CD4-positive, alpha-beta memory T cell (primary cell): ENCODE measurements around the gene TXNDC11. TPM values are rescaled to one million over a fixed set of nuclear protein-coding genes. Genes with fewer than 3 reads are reported as not detected.

ENCODE experiments used
- CTCF ChIA-PET: fragments of 350-600 bp; sonication (Branson Sonifier 250); formaldehyde crosslinking; loops from one replicate; lab custom pipeline; 2021; ENCODE audit warnings: inconsistent platforms; ENCODE audit not compliant: partially characterized antibody; lab: Charles Lee
- POLR2A ChIA-PET: fragments of 350-600 bp; sonication (Branson Sonifier 250); formaldehyde crosslinking; loops from one replicate; lab custom pipeline; 2021; ENCODE audit not compliant: partially characterized antibody; lab: Charles Lee
- DNase-seq, 5 donors: peaks; one replicate each; pipeline versions ENCODE4 v3.0.0 to v3.0.0-alpha.2; 2020 to 2022; ENCODE audit warnings: mixed read lengths in 1 of 5
- H3K27ac ChIP-seq: one replicate; pipeline ENCODE4 v1.7.0; 2013; ENCODE audit warnings: low read depth, low read length
- H3K27me3 ChIP-seq: 2 replicates; pipeline ENCODE4 v1.7.0; 2013; ENCODE audit warnings: mild to moderate bottlenecking, low read length, moderate library complexity; ENCODE audit not compliant: insufficient read depth
- H3K36me3 ChIP-seq: 2 replicates; pipeline ENCODE4 v1.7.0; 2013; ENCODE audit warnings: mild to moderate bottlenecking, low read length, moderate library complexity; ENCODE audit not compliant: insufficient read depth
- H3K4me1 ChIP-seq: 2 replicates; pipeline ENCODE4 v1.7.0; 2013; ENCODE audit warnings: mild to moderate bottlenecking, low read length, moderate library complexity; ENCODE audit not compliant: insufficient read depth
- H3K4me3 ChIP-seq, 2 donors: one replicate each; pipeline ENCODE4 v1.7.0; 2013; ENCODE audit warnings: low read length in 2 of 2, mild to moderate bottlenecking in 1 of 2
- H3K9me3 ChIP-seq, 2 donors: one replicate each; pipeline ENCODE4 v1.7.0; 2013; ENCODE audit warnings: low read length in 2 of 2, control low read depth in 1 of 2; ENCODE audit not compliant: control insufficient read depth in 1 of 2
- H3K27ac Mint-ChIP-seq, 7 donors: one replicate each; pipeline ENCODE4 v1.8.0; 2020 to 2021; ENCODE audit warnings: mixed read lengths in 7 of 7, mild to moderate bottlenecking in 6 of 7, inconsistent platforms in 3 of 7, moderate library complexity in 3 of 7
- H3K27me3 Mint-ChIP-seq, 2 donors: one replicate each; pipeline ENCODE4 v1.8.0; 2020 to 2021; ENCODE audit warnings: mixed read lengths in 2 of 2
- H3K36me3 Mint-ChIP-seq, 2 donors: one replicate each; pipeline ENCODE4 v1.8.0; 2020 to 2021; ENCODE audit warnings: mixed read lengths in 2 of 2, inconsistent platforms in 1 of 2, mild to moderate bottlenecking in 1 of 2
- H3K4me1 Mint-ChIP-seq, 4 donors: one replicate each; pipeline ENCODE4 v1.8.0; 2020 to 2021; ENCODE audit warnings: mixed read lengths in 4 of 4, mild to moderate bottlenecking in 1 of 4
- H3K4me3 Mint-ChIP-seq, 8 donors: one replicate each; pipeline ENCODE4 v1.8.0; 2020 to 2021; ENCODE audit warnings: mixed read lengths in 8 of 8, mild to moderate bottlenecking in 7 of 8, moderate library complexity in 6 of 8, inconsistent platforms in 3 of 8
- H3K9me3 Mint-ChIP-seq, 8 donors: one replicate each; pipeline ENCODE4 v1.8.0; 2020 to 2021; ENCODE audit warnings: mixed read lengths in 8 of 8, mild to moderate bottlenecking in 5 of 8, inconsistent platforms in 3 of 8, moderate library complexity in 1 of 8
- intact Hi-C: fragments of 100-400 bp; cut with micrococcal nuclease; formaldehyde crosslinking; loops from one replicate; pipeline ENCODE4 v1.15.1; 2023
- polyA plus RNA-seq, 2 donors: library from polyadenylated mRNA; unstranded; fragments of 300-500 nt; fragmentation: Illumina TruSeq; gene quantifications; one replicate each; pipeline ENCODE4 v1.2.3, GENCODE V29; 2021
- total RNA-seq, 2 experiments: library from RNA; stranded (reverse); gene quantifications; one replicate each; pipeline ENCODE4 v1.2.3, GENCODE V29; 2021

The TXNDC11 gene
- total and polyA plus RNA-seq, 4 experiments from 2014 or later = 51.7 to 62.6 (median 57.3) TPM

- DNase-seq = no peak
- H3K36me3 Mint-ChIP-seq = peaks cover 30 to 63% of the 10 kb centered on the region in 2 donors
- peaks cover 22 to 43% (median 23%) of the 10 kb centered on the region in 4 donors for H3K4me1 Mint-ChIP-seq
- no peak overlapping the region for H3K27ac Mint-ChIP-seq
- Histone ChIP-seq H3K27me3 (no peaks in the 10 kb centered on the region), H3K4me1 (peaks cover 5% of the 10 kb centered on the region), H3K4me3 (no peak overlapping the region), H3K9me3 (no peaks in the 10 kb centered on the region), H3K27ac (no peak overlapping the region), H3K36me3 (peaks cover 25% of the 10 kb centered on the region)
- no peaks in the 10 kb centered on the region for H3K27me3 Mint-ChIP-seq
- H3K9me3 Mint-ChIP-seq = no peaks in the 10 kb centered on the region
- H3K4me3 Mint-ChIP-seq = no peak overlapping the region
- ChIA-PET POLR2A (no interaction called here), CTCF (interaction anchor here (1.1 to 1.2 kb wide), 2 partner anchors 9 to 16 kb away, joined by 3 to 6 read pairs; no protein-coding TSS in a partner anchor)
- intact Hi-C loops = no loop called here
Measured at GRCh38 chr16:11705311-11706025, 37.2 kb downstream of the TXNDC11 start.

- no peaks in the 10 kb centered on the region for H3K27me3 ChIP-seq
- ChIA-PET POLR2A (interaction anchor here (1.7 kb wide), 1 partner anchor 11 kb away, joined by 3 read pairs; no protein-coding TSS in a partner anchor), CTCF (interaction anchor here (1.0 kb wide), 1 partner anchor 9 kb away, joined by 3 read pairs; no protein-coding TSS in a partner anchor)
- Mint-ChIP-seq H3K27ac (peak overlapping the region; percentile 29 to 88 (median 54)), H3K27me3 (no peaks in the 10 kb centered on the region), H3K4me3 (no peak overlapping the region), H3K4me1 (peaks cover 39 to 73% (median 45%) of the 10 kb centered on the region in 4 donors), H3K36me3 (peaks cover 47 to 78% of the 10 kb centered on the region in 2 donors), H3K9me3 (no peaks in the 10 kb centered on the region)
- H3K4me3 ChIP-seq = no peak overlapping the region
- H3K4me1 ChIP-seq = peaks cover 31% of the 10 kb centered on the region
- no peak for DNase-seq
- H3K36me3 ChIP-seq = peaks cover 40% of the 10 kb centered on the region
- H3K27ac ChIP-seq = no peak overlapping the region
- intact Hi-C loops = no loop called here
- no peaks in the 10 kb centered on the region for H3K9me3 ChIP-seq
Measured at GRCh38 chr16:11700264-11701029, 42.2 kb downstream of the TXNDC11 start.

GRCh38 chr16:11699234-11699894 lies 43.3 kb downstream of the TXNDC11 start:
- Mint-ChIP-seq H3K27me3 (no peaks in the 10 kb centered on the region), H3K36me3 (peaks cover 52 to 81% of the 10 kb centered on the region in 2 donors), H3K9me3 (no peaks in the 10 kb centered on the region), H3K4me3 (no peak overlapping the region), H3K27ac (peak overlapping the region in 6 of 7 donors; percentile 22 to 77 (median 54)), H3K4me1 (peaks cover 37 to 70% (median 43%) of the 10 kb centered on the region in 4 donors)
- no peaks in the 10 kb centered on the region for H3K27me3 ChIP-seq
- DNase-seq = no peak
- ChIA-PET CTCF (no interaction called here), POLR2A (interaction anchor here (1.7 kb wide), 1 partner anchor 10 kb away, joined by 3 read pairs; no protein-coding TSS in a partner anchor)
- intact Hi-C loops = no loop called here
- H3K9me3 ChIP-seq = no peaks in the 10 kb centered on the region
- peaks cover 31% of the 10 kb centered on the region for H3K4me1 ChIP-seq
- H3K4me3 ChIP-seq = no peak overlapping the region
- H3K36me3 ChIP-seq = peaks cover 48% of the 10 kb centered on the region
- H3K27ac ChIP-seq = no peak overlapping the region

DNA sequence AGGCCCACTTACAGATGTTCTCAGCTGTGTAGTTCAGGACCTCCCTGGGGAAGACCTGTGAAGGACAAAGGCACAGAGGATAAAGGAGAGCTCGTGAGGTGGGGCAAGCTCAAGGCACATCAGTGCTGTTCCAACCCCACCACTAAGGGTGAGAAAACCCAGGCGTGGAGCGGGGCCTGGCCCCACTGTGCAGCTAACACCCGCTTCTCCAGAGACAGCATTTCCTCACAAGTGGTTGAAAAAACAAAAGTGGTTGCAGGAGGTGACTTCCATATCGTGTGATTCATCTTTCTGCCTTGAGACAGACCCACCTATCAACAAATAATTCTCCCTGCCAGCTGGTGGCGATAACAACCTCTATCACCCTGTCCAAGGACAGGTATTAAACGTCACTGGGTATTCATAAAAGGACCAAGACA lies 44.4 kb downstream of the TXNDC11 start:
- Mint-ChIP-seq H3K4me3 (peak overlapping the region in 2 of 8 donors; percentile 8 to 46), H3K9me3 (no peaks in the 10 kb centered on the region), H3K36me3 (peaks cover 48 to 80% of the 10 kb centered on the region in 2 donors), H3K27ac (peak overlapping the region in 6 of 7 donors; percentile 18 to 80 (median 71)), H3K27me3 (no peaks in the 10 kb centered on the region), H3K4me1 (peaks cover 34 to 61% (median 37%) of the 10 kb centered on the region in 4 donors)
- no peak overlapping the region for H3K27ac ChIP-seq
- no peaks in the 10 kb centered on the region for H3K9me3 ChIP-seq
- DNase-seq = peak in 1 of 5 donors; percentile 17
- no peak overlapping the region for H3K4me3 ChIP-seq
- peaks cover 47% of the 10 kb centered on the region for H3K36me3 ChIP-seq
- CTCF ChIA-PET = interaction anchor here (0.9 to 3.1 kb wide), 6 partner anchors 10 to 39 kb away, joined by 3 to 12 read pairs (median 6); no protein-coding TSS in a partner anchor
- peaks cover 31% of the 10 kb centered on the region for H3K4me1 ChIP-seq
- intact Hi-C loops = no loop called here
- POLR2A ChIA-PET = interaction anchor here (1.1 kb wide), 1 partner anchor 33 kb away, joined by 3 read pairs; no protein-coding TSS in a partner anchor
- no peaks in the 10 kb centered on the region for H3K27me3 ChIP-seq

DNA sequence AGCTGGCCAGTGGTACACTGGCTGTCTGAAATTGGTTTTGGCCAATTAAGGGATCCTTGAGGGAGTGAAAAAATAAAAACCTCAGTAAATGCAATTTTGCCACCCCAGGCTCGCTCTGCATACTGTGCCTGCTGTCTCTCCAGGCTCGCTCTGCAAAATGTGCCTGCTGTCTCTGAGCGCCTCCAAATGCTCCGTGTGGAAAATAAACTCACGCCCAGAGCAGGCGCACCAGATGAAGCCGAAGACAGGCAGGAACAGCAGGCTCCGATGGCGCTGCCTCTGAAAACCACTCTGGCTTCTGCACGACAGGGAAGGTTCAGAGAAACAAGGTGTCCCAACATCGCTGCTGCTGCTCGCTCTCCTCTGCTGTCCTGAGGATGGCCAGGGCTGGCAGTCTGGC lies 45.3 kb downstream of the TXNDC11 start:
- DNase-seq = no peak
- Mint-ChIP-seq H3K27me3 (no peaks in the 10 kb centered on the region), H3K36me3 (peaks cover 48 to 82% of the 10 kb centered on the region in 2 donors), H3K27ac (peak overlapping the region in 6 of 7 donors; percentile 27 to 77 (median 50)), H3K4me1 (peaks cover 31 to 57% (median 37%) of the 10 kb centered on the region in 4 donors), H3K9me3 (no peaks in the 10 kb centered on the region), H3K4me3 (no peak overlapping the region)
- POLR2A ChIA-PET = interaction anchor here (1.1 kb wide), 1 partner anchor 32 kb away, joined by 3 read pairs; no protein-coding TSS in a partner anchor
- no peak overlapping the region for H3K4me3 ChIP-seq
- CTCF ChIA-PET = interaction anchor here (1.6 to 3.1 kb wide), 3 partner anchors 9 to 290 kb away, joined by 4 to 12 read pairs (median 10); no protein-coding TSS in a partner anchor
- H3K4me1 ChIP-seq = peaks cover 26% of the 10 kb centered on the region
- intact Hi-C loops = no loop called here
- H3K27me3 ChIP-seq = no peaks in the 10 kb centered on the region
- no peaks in the 10 kb centered on the region for H3K9me3 ChIP-seq
- no peak overlapping the region for H3K27ac ChIP-seq
- peaks cover 42% of the 10 kb centered on the region for H3K36me3 ChIP-seq

- Histone ChIP-seq H3K27ac (no peak overlapping the region), H3K9me3 (no peaks in the 10 kb centered on the region), H3K4me1 (peaks cover 26% of the 10 kb centered on the region), H3K4me3 (no peak overlapping the region), H3K36me3 (peaks cover 50% of the 10 kb centered on the region), H3K27me3 (no peaks in the 10 kb centered on the region)
- Mint-ChIP-seq H3K4me1 (peaks cover 28 to 57% (median 37%) of the 10 kb centered on the region in 4 donors), H3K27me3 (no peaks in the 10 kb centered on the region), H3K9me3 (no peaks in the 10 kb centered on the region), H3K27ac (peak overlapping the region; percentile 26 to 69 (median 60)), H3K36me3 (peaks cover 52 to 85% of the 10 kb centered on the region in 2 donors), H3K4me3 (no peak overlapping the region)
- DNase-seq = no peak
- POLR2A ChIA-PET = no interaction called here
- CTCF ChIA-PET = interaction anchor here (1.6 to 3.1 kb wide), 3 partner anchors 8 to 289 kb away, joined by 4 to 12 read pairs (median 10); no protein-coding TSS in a partner anchor
- intact Hi-C loops = no loop called here
Measured at GRCh38 chr16:11696266-11697012, 46.2 kb downstream of the TXNDC11 start.
